H1 (cell line): Measurements from ENCODE around the gene SND1. TPM values are rescaled to one million over a fixed set of nuclear protein-coding genes. Genes with fewer than 3 reads are reported as not detected.

ENCODE experiments used
- CTCF ChIA-PET: fragments of 300-600 bp; sonication (Branson Sonifier 250); formaldehyde crosslinking; loops from one replicate; lab custom pipeline; 2021; ENCODE audit not compliant: partially characterized antibody; lab: Charles Lee
- POLR2A ChIA-PET: fragments of 300-600 bp; sonication (Branson Sonifier 250); formaldehyde crosslinking; loops from one replicate; lab custom pipeline; 2021; ENCODE audit warnings: inconsistent platforms; ENCODE audit not compliant: partially characterized antibody; lab: Charles Lee
- DNase-seq, 2 experiments: peaks; one replicate each; pipeline versions ENCODE4 v3.0.0 to v3.0.0-alpha.2; 2010 to 2022; ENCODE audit warnings: low spot score in 2 of 2, low read depth in 1 of 2, mixed read lengths in 1 of 2
- FAIRE-seq: peaks from 2 replicates; lab custom pipeline; 2011; peaks lifted over from hg19 to GRCh38; lab: Jason Lieb, UNC
- H2AFZ ChIP-seq: 2 replicates; pipeline ENCODE4 v1.8.1; 2012; ENCODE audit warnings: low read length, inconsistent platforms
- H2AK5ac ChIP-seq: 2 replicates; pipeline ENCODE4 v1.6.1; 2013; ENCODE audit warnings: low read depth, low read length
- H2BK120ac ChIP-seq: replicated peaks from 2 replicates; pipeline ENCODE3; 2013; ENCODE audit warnings: low read depth, low read length, inconsistent platforms
- H2BK12ac ChIP-seq: 2 replicates; pipeline ENCODE4 v1.6.1; 2013; ENCODE audit warnings: low read depth, low read length
- H2BK15ac ChIP-seq: 2 replicates; pipeline ENCODE4 v1.6.1; 2013; ENCODE audit warnings: low read length
- H2BK20ac ChIP-seq: 2 replicates; pipeline ENCODE4 v1.6.1; 2013; ENCODE audit warnings: low read length
- H2BK5ac ChIP-seq: 2 replicates; pipeline ENCODE4 v1.6.1; 2013; ENCODE audit warnings: low read depth, low read length
- H3K14ac ChIP-seq: 2 replicates; pipeline ENCODE4 v1.6.1; 2013; ENCODE audit warnings: inconsistent platforms; ENCODE audit not compliant: insufficient read length
- H3K18ac ChIP-seq: 2 replicates; pipeline ENCODE4 v1.6.1; 2013; ENCODE audit warnings: low read length; ENCODE audit errors: extremely low read depth
- H3K23ac ChIP-seq: 2 replicates; pipeline ENCODE4 v1.6.1; 2013; ENCODE audit warnings: inconsistent platforms; ENCODE audit not compliant: insufficient read length
- H3K23me2 ChIP-seq: 2 replicates; pipeline ENCODE4 v1.6.1; 2013; ENCODE audit warnings: low read depth, low read length
- H3K27ac ChIP-seq: 2 replicates; pipeline ENCODE4 v1.6.1; 2011; ENCODE audit warnings: low read depth, low read length, inconsistent platforms
- H3K27me3 ChIP-seq, 4 experiments: replicated peaks in 1 of 4; 1 replicate in 1 of 4; 2 replicates in 3 of 4; pipeline versions ENCODE4 v1.6.1 to v1.8.1; 2011 to 2013; ENCODE audit warnings: low read length in 3 of 4, mild to moderate bottlenecking in 3 of 4, inconsistent platforms in 2 of 4, mixed read lengths in 2 of 4, moderate library complexity in 1 of 4; ENCODE audit not compliant: control insufficient read depth in 3 of 4, insufficient read depth in 3 of 4; ENCODE audit errors: extremely low read depth in 1 of 4
- H3K36me3 ChIP-seq, 4 experiments: 2 replicates each; pipeline versions ENCODE4 v1.6.1 to v1.8.1; 2011 to 2013; ENCODE audit warnings: mild to moderate bottlenecking in 4 of 4, low read length in 3 of 4, moderate library complexity in 2 of 4, control low read depth in 1 of 4, inconsistent platforms in 1 of 4; ENCODE audit not compliant: insufficient read depth in 4 of 4, control insufficient read depth in 2 of 4
- H3K4ac ChIP-seq: replicated peaks from 2 replicates; pipeline ENCODE3; 2013; ENCODE audit warnings: low read length, low read depth, mixed read lengths, inconsistent platforms; ENCODE audit not compliant: insufficient read length
- H3K4me1 ChIP-seq, 4 experiments: replicated peaks in 1 of 4; 1 replicate in 1 of 4; 2 replicates in 3 of 4; pipeline versions ENCODE4 v1.6.1 to v1.8.1; 2011 to 2013; ENCODE audit warnings: low read length in 3 of 4, inconsistent platforms in 2 of 4, mixed read lengths in 1 of 4; ENCODE audit not compliant: insufficient read depth in 4 of 4, control insufficient read depth in 3 of 4
- H3K4me2 ChIP-seq, 2 experiments: 2 replicates each; pipeline versions ENCODE4 v1.6.1 to v1.8.1; 2011 to 2013; ENCODE audit warnings: low read depth in 2 of 2, low read length in 2 of 2, control low read depth in 1 of 2, inconsistent platforms in 1 of 2, mild to moderate bottlenecking in 1 of 2; ENCODE audit not compliant: insufficient read depth in 1 of 2
- H3K4me3 ChIP-seq, 4 experiments: fragments of 200-600, 300-600 bp in 1 of 4; sonication (generic), shearing (Covaris generic), sonication (Bioruptor Twin) in 1 of 4; 2 replicates each; pipeline versions ENCODE4 v1.5.1 to v1.8.1; 2011 to 2016; ENCODE audit warnings: low read length in 4 of 4, low read depth in 3 of 4, control low read depth in 2 of 4, inconsistent platforms in 2 of 4, mild to moderate bottlenecking in 2 of 4, mixed read lengths in 1 of 4, moderate library complexity in 1 of 4; ENCODE audit not compliant: insufficient read depth in 2 of 4; ENCODE audit errors: extremely low read depth in 1 of 4
- H3K56ac ChIP-seq: replicated peaks from 2 replicates; pipeline ENCODE3; 2013; ENCODE audit warnings: low read depth, mild to moderate bottlenecking, mixed read lengths, low read length, inconsistent platforms; ENCODE audit not compliant: insufficient read length
- H3K79me1 ChIP-seq: 2 replicates; pipeline ENCODE4 v1.6.1; 2013; ENCODE audit warnings: low read depth, low read length, control low read depth
- H3K79me2 ChIP-seq, 2 experiments: 2 replicates each; pipeline versions ENCODE4 v1.6.1 to v1.8.1; 2012 to 2013; ENCODE audit warnings: low read length in 2 of 2, mild to moderate bottlenecking in 2 of 2, inconsistent platforms in 1 of 2; ENCODE audit not compliant: insufficient read depth in 2 of 2, control insufficient read depth in 1 of 2
- H3K9ac ChIP-seq, 4 experiments: replicated peaks in 1 of 4; 1 replicate in 1 of 4; 2 replicates in 3 of 4; pipeline versions ENCODE4 v1.6.1 to v1.8.1; 2011 to 2013; ENCODE audit warnings: low read depth in 3 of 4, low read length in 3 of 4, control low read depth in 2 of 4, mild to moderate bottlenecking in 2 of 4, moderate library complexity in 2 of 4, inconsistent platforms in 1 of 4; ENCODE audit errors: extremely low read depth in 1 of 4
- H3K9me3 ChIP-seq, 2 experiments: 2 replicates each; pipeline versions ENCODE4 v1.6.1 to v1.8.1; 2012 to 2013; ENCODE audit warnings: mild to moderate bottlenecking in 2 of 2, moderate library complexity in 2 of 2, control low read depth in 1 of 2, inconsistent platforms in 1 of 2, low read depth in 1 of 2, low read length in 1 of 2, mixed read lengths in 1 of 2; ENCODE audit not compliant: insufficient read depth in 2 of 2
- H4K20me1 ChIP-seq, 2 experiments: replicated peaks in 1 of 2; 2 replicates each; pipeline versions ENCODE3 to v1.8.1; 2011 to 2013; ENCODE audit warnings: inconsistent platforms in 2 of 2, low read length in 2 of 2, mild to moderate bottlenecking in 1 of 2; ENCODE audit not compliant: insufficient read depth in 2 of 2, control insufficient read depth in 1 of 2
- H4K5ac ChIP-seq: 2 replicates; pipeline ENCODE4 v1.6.1; 2013; ENCODE audit warnings: low read length, low read depth, mixed read lengths, inconsistent platforms; ENCODE audit not compliant: insufficient read length
- H4K8ac ChIP-seq: 2 replicates; pipeline ENCODE4 v1.8.0; 2013; ENCODE audit warnings: mild to moderate bottlenecking, moderate library complexity, low read length, inconsistent platforms; ENCODE audit not compliant: insufficient read depth; ENCODE audit errors: extremely low read depth
- H4K91ac ChIP-seq: replicated peaks from 2 replicates; pipeline ENCODE3; 2013; ENCODE audit warnings: low read length, mixed read lengths, inconsistent platforms; ENCODE audit not compliant: insufficient read length
- BACH1 ChIP-seq: IDR thresholded peaks from 2 replicates; pipeline ENCODE4 v1.6.1; 2012; ENCODE audit warnings: low read length, improper control_type of control experiment
- CBX8 ChIP-seq: fragments of 300-800, 300-1000 bp; sonication (generic); IDR thresholded peaks from 2 replicates; pipeline ENCODE4 v1.7.1; 2016; ENCODE audit warnings: low read depth, low read length, borderline replicate concordance
- CREB1 ChIP-seq: IDR thresholded peaks from 2 replicates; pipeline ENCODE4 v1.6.1; 2012; ENCODE audit warnings: inconsistent platforms
- GABPA ChIP-seq: IDR thresholded peaks from 2 replicates; pipeline ENCODE4 v1.6.1; 2011; ENCODE audit warnings: mild to moderate bottlenecking, low read length, moderate library complexity, borderline replicate concordance; ENCODE audit not compliant: insufficient read depth
- MAFK ChIP-seq: IDR thresholded peaks from 2 replicates; pipeline ENCODE4 v1.6.1; 2012; ENCODE audit warnings: low read depth, mild to moderate bottlenecking, improper control_type of control experiment, low read length
- RBBP5 ChIP-seq: IDR thresholded peaks from 2 replicates; pipeline ENCODE4 v1.7.1; 2012; ENCODE audit warnings: low read depth, mild to moderate bottlenecking, inconsistent platforms, low read length, moderate library complexity, borderline replicate concordance
- SIRT6 ChIP-seq: IDR thresholded peaks from one replicate; pipeline ENCODE4 v1.7.1; 2012; ENCODE audit warnings: low read length, inconsistent platforms
- TAF1 ChIP-seq: IDR thresholded peaks from 2 replicates; pipeline ENCODE4 v1.6.1; 2011; ENCODE audit warnings: mild to moderate bottlenecking, low read depth, low read length
- TEAD4 ChIP-seq: IDR thresholded peaks from 2 replicates; pipeline ENCODE4 v1.6.1; 2012; ENCODE audit warnings: low read depth, low read length, inconsistent platforms, mixed read lengths
- ZNF274 ChIP-seq: IDR thresholded peaks from 2 replicates; pipeline ENCODE4 v1.7.0; 2012; ENCODE audit warnings: low read length, borderline replicate concordance; ENCODE audit errors: extremely low read depth
- WGBS, 2 experiments: shearing (Covaris generic) in 1 of 2; methylation state at CpG; one replicate each; pipeline versions ENCODE4 v1.1.6 to v1.1.7; 2013 to 2015; ENCODE audit warnings: low lambda C conversion rate in 2 of 2, mixed read lengths in 2 of 2, inconsistent platforms in 1 of 2, low coverage in 1 of 2, missing lambda C conversion rate in 1 of 2; ENCODE audit not compliant: insufficient replicate concordance in 2 of 2, insufficient coverage in 1 of 2, insufficient read length in 1 of 2; ENCODE audit errors: extremely low coverage in 1 of 2, missing lambda C conversion rate in 1 of 2; 5-methylcytosine and 5-hydroxymethylcytosine counted together
- polyA plus RNA-seq, 7 experiments: library from polyadenylated mRNA; depleted of rRNA in 3 of 7; stranded (reverse) in 5 of 7; unstranded in 2 of 7; fragments of >200 nt in 5 of 7; fragments of 200-250 nt in 2 of 7; gene quantifications; 1 replicate in 5 of 7; 2 replicates in 1 of 7; 4 replicates in 1 of 7; pipeline versions ENCODE4 v1.2.1 to v1.2.3, GENCODE V29; 2011 to 2013; ENCODE audit warnings: missing spikeins in 2 of 7, mixed read lengths in 2 of 7
- total RNA-seq: library from RNA; stranded (reverse); fragmentation: NEBNext Ultra II Directional; extraction: Animal tissue kit (Norgen Biotek cat#: 25700); gene quantifications from 2 replicates; pipeline ENCODE4 v1.2.1, GENCODE V29; 2021
- TF ChIP-seq, protein P1 (sequence below): IDR thresholded peaks from 2 replicates; pipeline ENCODE4 v1.6.1; 2012; ENCODE audit warnings: inconsistent platforms

SND1 gene
- total and polyA plus RNA-seq, 2 of the 8 experiments (the other 6 are each of a cell fraction or from before 2014, with no cell fraction given): 122 to 290 TPM

DNA sequence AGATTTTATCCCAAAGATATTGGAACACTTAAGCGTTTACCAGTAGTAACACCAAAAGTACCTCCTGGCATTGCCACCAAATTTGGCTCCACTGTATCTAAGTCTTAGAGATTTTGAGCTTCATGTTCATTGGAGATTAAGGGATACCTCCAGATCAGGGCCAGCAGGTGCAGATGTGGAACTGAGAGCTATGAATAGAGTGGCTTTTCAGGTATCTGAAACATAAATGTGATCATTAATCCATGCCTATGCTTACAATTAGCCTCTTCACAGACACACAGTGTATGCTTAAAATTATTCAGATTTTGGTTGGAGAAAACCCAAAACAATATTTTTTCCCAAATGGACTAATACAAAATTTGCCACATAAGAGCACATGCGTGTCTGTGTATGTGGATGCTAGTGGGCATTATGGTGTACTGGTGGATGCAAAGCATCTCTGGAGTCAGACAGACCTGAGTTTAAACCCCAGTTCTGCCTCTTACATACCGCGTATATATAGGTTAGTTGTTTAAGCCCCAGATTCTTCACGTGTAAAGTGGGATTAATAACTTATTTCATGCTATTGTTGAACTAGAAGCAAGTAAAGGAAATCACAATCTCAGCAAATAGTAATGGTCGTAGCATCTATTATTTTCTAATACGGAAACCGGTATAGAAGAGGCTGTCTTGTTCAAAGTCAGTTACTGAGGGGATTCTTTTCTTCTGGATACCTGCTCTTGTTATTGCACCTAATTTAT, 386.1 kb downstream of the SND1 start:
- no peak overlapping the region for H2AK5ac ChIP-seq
- H3K4me1 ChIP-seq: peaks cover 0 to 3% (median under 1%) of the 10 kb centered on the region in 4 experiments; a peak in 3 of 7 replicates
- no peak overlapping the region for H2BK120ac ChIP-seq
- H2AFZ ChIP-seq: no peak overlapping the region
- FAIRE-seq (no peak), DNase-seq (no peak)
- H3K36me3 ChIP-seq: no peaks in the 10 kb centered on the region
- no peak overlapping the region for H4K91ac ChIP-seq
- CTCF ChIA-PET: interaction anchor here (0.7 to 15.3 kb wide), 11 partner anchors 7 to 317 kb away, joined by 3 to 165 read pairs (median 23); no protein-coding TSS in a partner anchor
- no peak overlapping the region for H3K23ac ChIP-seq
- H3K79me2 ChIP-seq: no peaks in the 10 kb centered on the region
- no peak overlapping the region for H2BK12ac ChIP-seq
- H3K18ac ChIP-seq: no peak overlapping the region
- no peak overlapping the region for H2BK5ac ChIP-seq
- no peak overlapping the region for H3K4me3 ChIP-seq
- H3K23me2 ChIP-seq: no peaks in the 10 kb centered on the region
- no peaks in the 10 kb centered on the region for H3K79me1 ChIP-seq
- no peak overlapping the region for H3K56ac ChIP-seq
- POLR2A ChIA-PET: no interaction called here
- H2BK20ac ChIP-seq: no peak overlapping the region
- H3K14ac ChIP-seq: no peak overlapping the region
- H3K9me3 ChIP-seq: no peaks in the 10 kb centered on the region
- no peak overlapping the region for H4K8ac ChIP-seq
- TF ChIP-seq, protein P1, sequence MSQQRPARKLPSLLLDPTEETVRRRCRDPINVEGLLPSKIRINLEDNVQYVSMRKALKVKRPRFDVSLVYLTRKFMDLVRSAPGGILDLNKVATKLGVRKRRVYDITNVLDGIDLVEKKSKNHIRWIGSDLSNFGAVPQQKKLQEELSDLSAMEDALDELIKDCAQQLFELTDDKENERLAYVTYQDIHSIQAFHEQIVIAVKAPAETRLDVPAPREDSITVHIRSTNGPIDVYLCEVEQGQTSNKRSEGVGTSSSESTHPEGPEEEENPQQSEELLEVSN: no peak
- no peak for TF ChIP-seq ZNF274
- no peak for TF ChIP-seq SIRT6
- no peak for TF ChIP-seq BACH1
- no peak for TF ChIP-seq MAFK
- TF ChIP-seq CREB1: no peak
- no peak for TF ChIP-seq TAF1
- TF ChIP-seq RBBP5: no peak
- TF ChIP-seq CBX8: no peak
- TF ChIP-seq TEAD4: no peak
- no peak for TF ChIP-seq GABPA
- no peak overlapping the region for H3K9ac ChIP-seq
- H3K27me3 ChIP-seq: peaks cover 0 to 10% (median 4%) of the 10 kb centered on the region in 4 experiments; a peak in 4 of 7 replicates
- no peak overlapping the region for H2BK15ac ChIP-seq
- 91% methylated on average over 8 of the region's 8 CpGs; no CpG with 5 or more reads in 1 of the 2 experiments for WGBS, 2 experiments
- no peak overlapping the region for H3K4me2 ChIP-seq
- H3K4ac ChIP-seq: no peak overlapping the region
- H3K27ac ChIP-seq: no peak overlapping the region
- H4K20me1 ChIP-seq: peaks cover 5 to 11% of the 10 kb centered on the region in 2 experiments
- H4K5ac ChIP-seq: no peak overlapping the region
